GM23338 (cell line): Measurements from ENCODE around the gene MACROD1.

ENCODE experiments used
- CREB1 ChIP-seq: fragments of 250-450 bp; sonication (Bioruptor Pico); IDR thresholded peaks from 2 replicates; pipeline ENCODE4 v1.5.0; 2020; ENCODE audit warnings: low read depth, mild to moderate bottlenecking, moderate library complexity
- ETS1 ChIP-seq: IDR thresholded peaks from 2 replicates; pipeline ENCODE4 v1.6.1; 2016; ENCODE audit warnings: antibody characterized with exemption
- EZH2 ChIP-seq: fragments of 200-600 bp; sonication (generic); IDR thresholded peaks from one replicate; pipeline ENCODE4 v1.8.0; 2017; ENCODE audit warnings: antibody characterized with exemption, mild to moderate bottlenecking, low read depth; ENCODE audit not compliant: unreplicated experiment
- EZH2phosphoT487 ChIP-seq: fragments of 200-600 bp; sonication (generic); IDR thresholded peaks from one replicate; pipeline ENCODE4 v1.8.1; 2018; ENCODE audit warnings: antibody characterized with exemption; ENCODE audit not compliant: unreplicated experiment
- JUNB ChIP-seq: IDR thresholded peaks from one replicate; pipeline ENCODE4 v1.6.1; 2016; ENCODE audit warnings: antibody characterized with exemption; ENCODE audit not compliant: unreplicated experiment
- POLR2AphosphoS5 ChIP-seq: IDR thresholded peaks from 2 replicates; pipeline ENCODE4 v1.6.1; 2016; ENCODE audit warnings: antibody characterized with exemption, low read depth
- REST ChIP-seq: IDR thresholded peaks from one replicate; pipeline ENCODE4 v1.6.1; 2018; ENCODE audit warnings: antibody characterized with exemption; ENCODE audit not compliant: unreplicated experiment
- STAT1 ChIP-seq: IDR thresholded peaks from one replicate; pipeline ENCODE4 v1.6.1; 2016; ENCODE audit warnings: antibody characterized with exemption; ENCODE audit not compliant: unreplicated experiment
- ZNF114 ChIP-seq: fragments of 250-450 bp; sonication (Bioruptor Pico); IDR thresholded peaks from 2 replicates; pipeline ENCODE4 v1.5.0; 2020; ENCODE audit warnings: mild to moderate bottlenecking, moderate library complexity
- ZNF331 ChIP-seq: fragments of 250-450 bp; sonication (Bioruptor Pico); IDR thresholded peaks from 2 replicates; pipeline ENCODE4 v1.5.0; 2020; ENCODE audit warnings: low read depth, mild to moderate bottlenecking, moderate library complexity
- TF ChIP-seq, protein P1 (sequence below), 2 experiments: fragments of 200-600 bp in 1 of 2; sonication (generic) in 1 of 2; conservative IDR thresholded peaks; 2 replicates each; pipeline versions ENCODE4 v1.5.1 to v1.6.1; 2016 to 2017; ENCODE audit warnings: antibody characterized with exemption in 2 of 2, low read depth in 2 of 2, mild to moderate bottlenecking in 2 of 2, moderate library complexity in 1 of 2

- no peak for TF ChIP-seq REST
- TF ChIP-seq POLR2AphosphoS5 = no peak
- no peak for TF ChIP-seq EZH2
- TF ChIP-seq, protein P1, sequence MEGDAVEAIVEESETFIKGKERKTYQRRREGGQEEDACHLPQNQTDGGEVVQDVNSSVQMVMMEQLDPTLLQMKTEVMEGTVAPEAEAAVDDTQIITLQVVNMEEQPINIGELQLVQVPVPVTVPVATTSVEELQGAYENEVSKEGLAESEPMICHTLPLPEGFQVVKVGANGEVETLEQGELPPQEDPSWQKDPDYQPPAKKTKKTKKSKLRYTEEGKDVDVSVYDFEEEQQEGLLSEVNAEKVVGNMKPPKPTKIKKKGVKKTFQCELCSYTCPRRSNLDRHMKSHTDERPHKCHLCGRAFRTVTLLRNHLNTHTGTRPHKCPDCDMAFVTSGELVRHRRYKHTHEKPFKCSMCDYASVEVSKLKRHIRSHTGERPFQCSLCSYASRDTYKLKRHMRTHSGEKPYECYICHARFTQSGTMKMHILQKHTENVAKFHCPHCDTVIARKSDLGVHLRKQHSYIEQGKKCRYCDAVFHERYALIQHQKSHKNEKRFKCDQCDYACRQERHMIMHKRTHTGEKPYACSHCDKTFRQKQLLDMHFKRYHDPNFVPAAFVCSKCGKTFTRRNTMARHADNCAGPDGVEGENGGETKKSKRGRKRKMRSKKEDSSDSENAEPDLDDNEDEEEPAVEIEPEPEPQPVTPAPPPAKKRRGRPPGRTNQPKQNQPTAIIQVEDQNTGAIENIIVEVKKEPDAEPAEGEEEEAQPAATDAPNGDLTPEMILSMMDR (conservative IDR thresholded peaks at IDR 0.05; ENCODE audit: low read depth in 2 of 2) = no peak; a peak in 1 of 4 replicates
- no peak for TF ChIP-seq EZH2phosphoT487
- no peak for TF ChIP-seq CREB1 (CRISPR knock-in tag)
- TF ChIP-seq ETS1 = no peak
- no peak for TF ChIP-seq ZNF331
- no peak for TF ChIP-seq JUNB
- no peak for TF ChIP-seq STAT1
- no peak for TF ChIP-seq ZNF114 (CRISPR knock-in tag)
Observed at GRCh38 chr11:64165481-64165841, 452 bp downstream of the MACROD1 start.
